ENCODE results near the gene ECT2.
"Not testable (repeated sequence)": the region's sequence is repeated elsewhere in the genome, so short reads cannot be mapped to it uniquely, and the experiment has no call there.

- TF ChIP-seq, protein P1, sequence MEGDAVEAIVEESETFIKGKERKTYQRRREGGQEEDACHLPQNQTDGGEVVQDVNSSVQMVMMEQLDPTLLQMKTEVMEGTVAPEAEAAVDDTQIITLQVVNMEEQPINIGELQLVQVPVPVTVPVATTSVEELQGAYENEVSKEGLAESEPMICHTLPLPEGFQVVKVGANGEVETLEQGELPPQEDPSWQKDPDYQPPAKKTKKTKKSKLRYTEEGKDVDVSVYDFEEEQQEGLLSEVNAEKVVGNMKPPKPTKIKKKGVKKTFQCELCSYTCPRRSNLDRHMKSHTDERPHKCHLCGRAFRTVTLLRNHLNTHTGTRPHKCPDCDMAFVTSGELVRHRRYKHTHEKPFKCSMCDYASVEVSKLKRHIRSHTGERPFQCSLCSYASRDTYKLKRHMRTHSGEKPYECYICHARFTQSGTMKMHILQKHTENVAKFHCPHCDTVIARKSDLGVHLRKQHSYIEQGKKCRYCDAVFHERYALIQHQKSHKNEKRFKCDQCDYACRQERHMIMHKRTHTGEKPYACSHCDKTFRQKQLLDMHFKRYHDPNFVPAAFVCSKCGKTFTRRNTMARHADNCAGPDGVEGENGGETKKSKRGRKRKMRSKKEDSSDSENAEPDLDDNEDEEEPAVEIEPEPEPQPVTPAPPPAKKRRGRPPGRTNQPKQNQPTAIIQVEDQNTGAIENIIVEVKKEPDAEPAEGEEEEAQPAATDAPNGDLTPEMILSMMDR (IDR thresholded peaks at IDR 0.05): not testable (repeated sequence)
- not testable (repeated sequence) for TF ChIP-seq CHD2 (IDR thresholded peaks at IDR 0.05; ENCODE audit: low read length, partially characterized antibody); GABPA (IDR thresholded peaks at IDR 0.05; ENCODE audit: low read depth); YY1 (IDR thresholded peaks at IDR 0.05; ENCODE audit: low read depth); EZH2phosphoT487 (IDR thresholded peaks at IDR 0.05; ENCODE audit: borderline replicate concordance, low read depth); MXI1 (IDR thresholded peaks at IDR 0.05; ENCODE audit: low read depth, low read length); TCF12 (IDR thresholded peaks at IDR 0.05); GATA2 (CRISPR knock-in tag; IDR thresholded peaks at IDR 0.05); MEF2A (IDR thresholded peaks at IDR 0.05; ENCODE audit: borderline replicate concordance, low read depth); POLR2AphosphoS5 (IDR thresholded peaks at IDR 0.05; ENCODE audit: low read depth, low read length)
- TF ChIP-seq, protein P2, sequence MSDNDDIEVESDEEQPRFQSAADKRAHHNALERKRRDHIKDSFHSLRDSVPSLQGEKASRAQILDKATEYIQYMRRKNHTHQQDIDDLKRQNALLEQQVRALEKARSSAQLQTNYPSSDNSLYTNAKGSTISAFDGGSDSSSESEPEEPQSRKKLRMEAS (IDR thresholded peaks at IDR 0.05; ENCODE audit: low read depth): not testable (repeated sequence)
- TF ChIP-seq, protein P3, sequence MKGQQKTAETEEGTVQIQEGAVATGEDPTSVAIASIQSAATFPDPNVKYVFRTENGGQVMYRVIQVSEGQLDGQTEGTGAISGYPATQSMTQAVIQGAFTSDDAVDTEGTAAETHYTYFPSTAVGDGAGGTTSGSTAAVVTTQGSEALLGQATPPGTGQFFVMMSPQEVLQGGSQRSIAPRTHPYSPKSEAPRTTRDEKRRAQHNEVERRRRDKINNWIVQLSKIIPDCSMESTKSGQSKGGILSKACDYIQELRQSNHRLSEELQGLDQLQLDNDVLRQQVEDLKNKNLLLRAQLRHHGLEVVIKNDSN (IDR thresholded peaks at IDR 0.05; ENCODE audit: borderline replicate concordance, low read depth): not testable (repeated sequence)
Observed at GRCh38 chr3:172722536-172723040, 27.9 kb upstream of the ECT2 start.
